HG02623 (cell line): Measurements from ENCODE around the gene RNMT.
A peak's percentile ranks its signal among the peaks of the same experiment; 100 is the strongest.
"Not testable (repeated sequence)": the region's sequence is repeated elsewhere in the genome, so short reads cannot be mapped to it uniquely, and the experiment has no call there.

ENCODE experiments used
- ATAC-seq: cut with Tn5 transposase; IDR thresholded peaks from one replicate; pipeline ENCODE4 v1.9.1; 2021; ENCODE audit warnings: moderate library complexity; ENCODE audit not compliant: unreplicated experiment

RNMT gene

GRCh38 chr18:13730481-13730880 lies 4.0 kb downstream of the RNMT start:
- no peak for ATAC-seq

GRCh38 chr18:13735681-13736080 lies 9.2 kb downstream of the RNMT start:
- ATAC-seq = no peak

GRCh38 chr18:13745696-13746095 lies 19.2 kb downstream of the RNMT start:
- no peak for ATAC-seq

- no peak for ATAC-seq
Measured at GRCh38 chr18:13746633-13747032, 20.2 kb downstream of the RNMT start.

GRCh38 chr18:13751599-13751998 lies 25.1 kb downstream of the RNMT start:
- ATAC-seq = not testable (repeated sequence)

GRCh38 chr18:13756261-13756660 lies 29.8 kb downstream of the RNMT start:
- no peak for ATAC-seq

- no peak for ATAC-seq
Measured at GRCh38 chr18:13756671-13757070, 30.2 kb downstream of the RNMT start.

- ATAC-seq = no peak
Measured at GRCh38 chr18:13758622-13759021, 32.1 kb downstream of the RNMT start.

GRCh38 chr18:13760047-13760446 lies 33.6 kb downstream of the RNMT start:
- no peak for ATAC-seq

- no peak for ATAC-seq
Measured at GRCh38 chr18:13762690-13763439, 36.4 kb downstream of the RNMT start.

GRCh38 chr18:13775058-13775457 lies 48.6 kb downstream of the RNMT start:
- ATAC-seq = no peak

- no peak for ATAC-seq
Measured at GRCh38 chr18:13791181-13791580, 64.7 kb downstream of the RNMT start.

- no peak for ATAC-seq
Measured at GRCh38 chr18:13793819-13794218, 67.3 kb downstream of the RNMT start.

- ATAC-seq = no peak
Measured at GRCh38 chr18:13796515-13796914, 70.0 kb downstream of the RNMT start.

GRCh38 chr18:13797157-13797611 lies 70.7 kb downstream of the RNMT start:
- ATAC-seq = no peak

GRCh38 chr18:13799396-13799795 lies 72.9 kb downstream of the RNMT start:
- no peak for ATAC-seq

GRCh38 chr18:13800505-13801259 lies 74.2 kb downstream of the RNMT start:
- ATAC-seq = peak; percentile 49

- ATAC-seq = no peak
Measured at GRCh38 chr18:13801260-13801601, 74.8 kb downstream of the RNMT start.

- ATAC-seq = no peak
Measured at GRCh38 chr18:13804305-13804704, 77.8 kb downstream of the RNMT start.

GRCh38 chr18:13808294-13809042 lies 82.0 kb downstream of the RNMT start:
- no peak for ATAC-seq

GRCh38 chr18:13809043-13809430 lies 82.6 kb downstream of the RNMT start:
- ATAC-seq = no peak
